NOMO-1 treated with dmso at 0.1 percent for 144 hours (cell line): ENCODE data around the gene GRK4.

ENCODE experiments used
- DNase-seq: peaks from one replicate; lab custom pipeline; 2025; ENCODE audit not compliant: unreplicated experiment; lab: John Stamatoyannopoulos, UW

GRK4 gene

GRCh38 chr4:3067473-3068001, 104.2 kb downstream of the GRK4 start:
- DNase-seq, result no peak

GRCh38 chr4:3069661-3070199, 106.4 kb downstream of the GRK4 start:
- DNase-seq, result no peak

- no peak for DNase-seq
These were observed 107.5 kb downstream of the GRK4 start for GRCh38 chr4:3070709-3071500.

- no peak for DNase-seq
These were observed 108.4 kb downstream of the GRK4 start for GRCh38 chr4:3071811-3072210.

GRCh38 chr4:3073158-3074077, 110.0 kb downstream of the GRK4 start:
- no peak for DNase-seq

GRCh38 chr4:3074078-3074845, 110.9 kb downstream of the GRK4 start, which contains the start of the genes HTT and HTT-AS:
TSS of gene HTT (plus strand) at chr4:3074681. CDS start at chr4:3074826, 145 bp downstream.
TSS of gene HTT-AS (minus strand) at chr4:3074538.
- DNase-seq, result peak; percentile 79

- peak; percentile 61 for DNase-seq
These were observed 111.7 kb downstream of the GRK4 start for GRCh38 chr4:3074846-3075651.

- no peak for DNase-seq
These were observed 112.2 kb downstream of the GRK4 start for GRCh38 chr4:3075652-3075981.

- DNase-seq, result peak; percentile 6
These were observed 114.4 kb downstream of the GRK4 start for GRCh38 chr4:3077796-3078195.

GRCh38 chr4:3079694-3080123, 116.3 kb downstream of the GRK4 start:
- DNase-seq, result peak; percentile 1

- DNase-seq, result no peak
These were observed 119.6 kb downstream of the GRK4 start for GRCh38 chr4:3082925-3083515.

- no peak for DNase-seq
These were observed 120.4 kb downstream of the GRK4 start for GRCh38 chr4:3083732-3084131.

GRCh38 chr4:3085948-3086670, 122.7 kb downstream of the GRK4 start:
- no peak for DNase-seq

- no peak for DNase-seq
These were observed 123.9 kb downstream of the GRK4 start for GRCh38 chr4:3087115-3087797.
